Nephron progenitor cell (in vitro differentiated cells): ENCODE data around the gene BPIFA3.

Experiments used
- DNase-seq: peaks from one replicate; pipeline ENCODE4 v3.0.0; 2021
- H3K27ac Mint-ChIP-seq: 2 replicates; pipeline ENCODE4 v1.8.0; 2021; ENCODE audit warnings: mild to moderate bottlenecking, moderate library complexity, mixed read lengths
- H3K27me3 Mint-ChIP-seq: 2 replicates; pipeline ENCODE4 v1.8.0; 2021; ENCODE audit warnings: mild to moderate bottlenecking, low read depth, mixed read lengths; ENCODE audit not compliant: poor library complexity
- H3K36me3 Mint-ChIP-seq: 2 replicates; pipeline ENCODE4 v1.8.0; 2021; ENCODE audit warnings: low read depth, mixed read lengths
- H3K4me1 Mint-ChIP-seq: 2 replicates; pipeline ENCODE4 v1.8.0; 2021; ENCODE audit warnings: mixed read lengths
- H3K4me3 Mint-ChIP-seq: 2 replicates; pipeline ENCODE4 v1.8.0; 2021; ENCODE audit warnings: mild to moderate bottlenecking, moderate library complexity, mixed read lengths
- H3K9me3 Mint-ChIP-seq: 2 replicates; pipeline ENCODE4 v1.8.0; 2021; ENCODE audit warnings: mild to moderate bottlenecking, moderate library complexity, mixed read lengths
- CTCF ChIP-seq: fragments of 200-600 bp; sonication (generic); IDR thresholded peaks from 2 replicates; pipeline ENCODE4 v1.5.0; 2021; ENCODE audit warnings: antibody characterized with exemption

BPIFA3 gene

GRCh38 chr20:33187491-33187890 is 29.7 kb upstream of the BPIFA3 start:
- Mint-ChIP-seq H3K27me3 (peaks cover 14% of the 10 kb centered on the region), H3K9me3 (peaks cover 17% of the 10 kb centered on the region), H3K27ac (no peak overlapping the region), H3K4me3 (no peak overlapping the region), H3K4me1 (no peaks in the 10 kb centered on the region), H3K36me3 (no peaks in the 10 kb centered on the region)
- no peak for DNase-seq
- no peak for TF ChIP-seq CTCF

DNA sequence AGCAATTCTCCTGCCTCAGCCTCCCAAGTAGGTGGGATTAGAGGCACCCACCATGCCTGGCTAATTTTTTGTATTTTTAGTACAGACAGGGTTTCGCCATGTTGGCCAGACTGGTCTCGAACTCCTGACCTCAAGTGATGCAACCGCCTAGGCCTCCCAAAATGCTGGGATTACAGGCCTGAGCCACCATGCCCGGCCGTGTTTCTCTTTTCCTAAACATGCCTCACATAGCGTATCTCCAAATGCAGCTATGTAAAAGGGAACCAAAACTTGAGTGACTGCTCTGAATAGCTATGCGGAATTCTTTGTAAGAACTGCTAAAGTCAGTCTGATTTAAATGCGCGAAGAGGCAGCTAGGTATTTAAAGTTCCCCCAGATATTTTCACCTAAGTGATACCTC is 28.7 kb upstream of the BPIFA3 start:
- no peak for DNase-seq
- no peak for TF ChIP-seq CTCF
- H3K27ac Mint-ChIP-seq = no peak overlapping the region
- H3K27me3 Mint-ChIP-seq = peaks cover 22% of the 10 kb centered on the region
- H3K36me3 Mint-ChIP-seq = no peaks in the 10 kb centered on the region
- H3K9me3 Mint-ChIP-seq = peaks cover 14% of the 10 kb centered on the region
- no peaks in the 10 kb centered on the region for H3K4me1 Mint-ChIP-seq
- H3K4me3 Mint-ChIP-seq = no peak overlapping the region

DNA sequence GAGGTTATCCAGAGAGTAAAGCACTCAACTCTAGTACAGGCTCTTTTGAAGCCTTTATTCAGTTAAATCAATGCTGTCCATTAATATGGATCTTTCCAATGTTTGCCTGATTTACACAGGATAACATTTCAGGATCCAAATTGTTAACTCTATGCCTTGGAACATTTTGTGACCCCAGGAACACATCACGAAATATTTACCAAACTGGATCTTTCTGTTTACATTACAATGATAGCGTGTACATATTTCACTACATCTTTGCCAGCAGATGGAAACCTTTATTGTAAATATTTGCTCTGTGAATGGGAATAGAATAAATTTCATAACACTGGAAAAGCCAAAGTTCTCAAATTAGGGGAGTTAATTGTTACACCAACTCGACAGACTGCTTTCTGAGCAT is 25.7 kb upstream of the BPIFA3 start:
- TF ChIP-seq CTCF = no peak
- Mint-ChIP-seq H3K27ac (no peak overlapping the region), H3K27me3 (peaks cover 39% of the 10 kb centered on the region), H3K4me1 (no peaks in the 10 kb centered on the region), H3K9me3 (no peaks in the 10 kb centered on the region), H3K36me3 (no peaks in the 10 kb centered on the region), H3K4me3 (no peak overlapping the region)
- DNase-seq = no peak

DNA sequence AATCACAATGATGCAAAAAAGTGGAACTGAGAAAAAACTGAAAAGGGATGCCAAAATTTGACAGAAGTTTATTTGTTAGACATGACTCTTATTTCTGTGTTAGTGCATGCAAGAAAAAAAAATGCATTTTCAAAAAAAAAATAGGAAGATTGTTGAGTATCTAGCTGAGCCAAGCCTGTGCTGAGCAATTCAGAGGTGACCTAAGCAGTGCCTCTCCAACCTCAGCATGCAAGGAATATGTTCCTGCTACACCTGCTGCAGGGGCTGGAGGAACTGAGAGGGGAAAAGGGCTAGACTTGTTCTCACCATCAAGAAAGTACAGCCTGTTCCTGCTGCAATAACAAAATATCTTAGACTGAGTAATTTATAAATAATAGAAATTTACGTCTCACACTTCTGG is 25.2 kb upstream of the BPIFA3 start:
- Mint-ChIP-seq H3K36me3 (no peaks in the 10 kb centered on the region), H3K4me1 (no peaks in the 10 kb centered on the region), H3K27ac (no peak overlapping the region), H3K27me3 (peaks cover 43% of the 10 kb centered on the region), H3K4me3 (no peak overlapping the region), H3K9me3 (no peaks in the 10 kb centered on the region)
- TF ChIP-seq CTCF = no peak
- no peak for DNase-seq

DNA sequence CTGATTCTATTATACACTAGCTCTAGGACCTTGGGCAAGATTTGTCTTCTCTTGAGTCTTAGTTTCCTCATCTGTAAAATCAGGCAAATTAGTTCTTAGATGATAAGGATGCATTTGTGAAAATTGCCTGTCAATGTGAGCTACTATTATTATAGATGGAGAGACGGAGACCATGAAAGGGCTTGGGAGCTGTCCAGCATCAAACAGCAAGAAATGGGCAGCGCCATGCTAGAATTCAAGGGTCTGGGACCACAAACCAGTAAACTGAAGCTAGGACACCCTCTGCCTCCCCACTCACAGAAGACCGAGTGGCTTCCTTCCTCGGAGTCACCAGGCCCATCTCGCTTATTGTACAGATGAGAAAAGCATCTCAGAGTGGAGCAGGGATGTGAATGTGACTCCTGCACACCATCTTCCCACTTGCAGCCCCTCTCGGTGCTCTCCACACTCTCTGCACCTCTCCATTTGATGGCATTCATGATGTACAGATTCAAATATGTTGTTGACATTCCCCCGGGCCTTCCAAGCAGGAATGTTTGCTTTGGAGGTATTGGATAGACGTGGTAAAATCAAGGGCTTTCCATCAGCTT is 24.1 kb upstream of the BPIFA3 start:
- Mint-ChIP-seq H3K4me3 (no peak overlapping the region), H3K27ac (no peak overlapping the region), H3K27me3 (peaks cover 50% of the 10 kb centered on the region), H3K4me1 (no peaks in the 10 kb centered on the region), H3K9me3 (no peaks in the 10 kb centered on the region), H3K36me3 (no peaks in the 10 kb centered on the region)
- DNase-seq = no peak
- no peak for TF ChIP-seq CTCF

GRCh38 chr20:33199026-33199425 is 18.1 kb upstream of the BPIFA3 start:
- H3K4me3 Mint-ChIP-seq = no peak overlapping the region
- H3K9me3 Mint-ChIP-seq = no peaks in the 10 kb centered on the region
- no peaks in the 10 kb centered on the region for H3K4me1 Mint-ChIP-seq
- peaks cover 68% of the 10 kb centered on the region for H3K27me3 Mint-ChIP-seq
- no peaks in the 10 kb centered on the region for H3K36me3 Mint-ChIP-seq
- no peak overlapping the region for H3K27ac Mint-ChIP-seq
- no peak for DNase-seq
- TF ChIP-seq CTCF = no peak
